ENCODE data around the gene BABAM2.

- no peak for TF ChIP-seq EZH2 (IDR thresholded peaks at IDR 0.05; ENCODE audit: insufficient read depth, poor library complexity, severe bottlenecking)
- no peak for TF ChIP-seq EZH2phosphoT487 (IDR thresholded peaks at IDR 0.05; ENCODE audit: insufficient read depth, low read depth)
Measured at GRCh38 chr2:27842894-27843293, 47.6 kb upstream of the BABAM2 start.
